Trophoblast cell (in vitro differentiated cells and primary cell): ENCODE results near the gene PHTF1.

Source experiments
- DNase-seq, 2 donors: peaks; one replicate each; pipeline ENCODE4 v3.0.0-alpha.2; 2016
- H2AFZ ChIP-seq: 2 replicates; pipeline ENCODE4 v1.6.1; 2013; ENCODE audit warnings: low read length, moderate library complexity, mild to moderate bottlenecking; ENCODE audit not compliant: insufficient read depth, poor library complexity
- H2AK5ac ChIP-seq: 2 replicates; pipeline ENCODE4 v1.6.1; 2013; ENCODE audit warnings: mild to moderate bottlenecking, low read length
- H2BK120ac ChIP-seq: 2 replicates; pipeline ENCODE4 v1.6.1; 2013; ENCODE audit warnings: low read length, mild to moderate bottlenecking, moderate library complexity; ENCODE audit not compliant: insufficient read depth, poor library complexity
- H2BK12ac ChIP-seq: 2 replicates; pipeline ENCODE4 v1.6.1; 2013; ENCODE audit warnings: mild to moderate bottlenecking, low read length, moderate library complexity
- H2BK5ac ChIP-seq: 2 replicates; pipeline ENCODE4 v1.6.1; 2013; ENCODE audit warnings: low read length, low read depth, moderate library complexity, mild to moderate bottlenecking; ENCODE audit not compliant: poor library complexity
- H3K14ac ChIP-seq: 2 replicates; pipeline ENCODE4 v1.6.1; 2013; ENCODE audit warnings: mild to moderate bottlenecking, low read length
- H3K18ac ChIP-seq: 2 replicates; pipeline ENCODE4 v1.6.1; 2013; ENCODE audit warnings: mild to moderate bottlenecking, low read length
- H3K23ac ChIP-seq: 2 replicates; pipeline ENCODE4 v1.6.1; 2013; ENCODE audit warnings: low read length
- H3K27ac ChIP-seq: 2 replicates; pipeline ENCODE4 v1.5.1; 2013; ENCODE audit warnings: low read depth, mild to moderate bottlenecking, inconsistent platforms, low read length, moderate library complexity
- H3K27me3 ChIP-seq: 2 replicates; pipeline ENCODE4 v1.6.1; 2013; ENCODE audit warnings: inconsistent platforms, mild to moderate bottlenecking, low read length, moderate library complexity; ENCODE audit not compliant: insufficient read depth
- H3K36me3 ChIP-seq, 2 experiments: 1 replicate in 1 of 2; 2 replicates in 1 of 2; pipeline ENCODE4 v1.6.1; 2013; ENCODE audit warnings: low read length in 2 of 2, mild to moderate bottlenecking in 2 of 2, moderate library complexity in 1 of 2; ENCODE audit not compliant: insufficient read depth in 2 of 2, control insufficient read depth in 1 of 2
- H3K4ac ChIP-seq: 2 replicates; pipeline ENCODE4 v1.6.1; 2013; ENCODE audit warnings: low read depth, mild to moderate bottlenecking, low read length, moderate library complexity
- H3K4me1 ChIP-seq, 2 experiments: 1 replicate in 1 of 2; 2 replicates in 1 of 2; pipeline ENCODE4 v1.6.1; 2013; ENCODE audit warnings: low read length in 2 of 2, mild to moderate bottlenecking in 2 of 2, moderate library complexity in 1 of 2; ENCODE audit not compliant: insufficient read depth in 2 of 2, control insufficient read depth in 1 of 2
- H3K4me2 ChIP-seq: 2 replicates; pipeline ENCODE4 v1.6.1; 2013; ENCODE audit warnings: inconsistent platforms, mild to moderate bottlenecking, low read length, moderate library complexity
- H3K4me3 ChIP-seq: 2 replicates; pipeline ENCODE4 v1.5.1; 2013; ENCODE audit warnings: mild to moderate bottlenecking, low read depth, low read length, inconsistent platforms
- H3K79me1 ChIP-seq: one replicate; pipeline ENCODE4 v1.6.1; 2013; ENCODE audit warnings: low read length
- H3K79me2 ChIP-seq: 2 replicates; pipeline ENCODE4 v1.6.1; 2013; ENCODE audit warnings: low read length, mild to moderate bottlenecking; ENCODE audit not compliant: control insufficient read depth, insufficient read depth, poor library complexity
- H3K9ac ChIP-seq: 2 replicates; pipeline ENCODE4 v1.6.1; 2013; ENCODE audit warnings: mild to moderate bottlenecking, low read length
- H3K9me3 ChIP-seq: 2 replicates; pipeline ENCODE4 v1.6.1; 2013; ENCODE audit warnings: low read depth, mild to moderate bottlenecking, control low read depth, inconsistent platforms, low read length; ENCODE audit not compliant: insufficient read depth
- H4K12ac ChIP-seq: 2 replicates; pipeline ENCODE4 v1.6.1; 2013; ENCODE audit warnings: low read depth, mild to moderate bottlenecking, low read length, moderate library complexity
- H4K8ac ChIP-seq: 2 replicates; pipeline ENCODE4 v1.6.1; 2013; ENCODE audit warnings: low read depth, mild to moderate bottlenecking, low read length, moderate library complexity
- H4K91ac ChIP-seq: one replicate; pipeline ENCODE4 v1.6.1; 2013; ENCODE audit warnings: low read depth, mild to moderate bottlenecking, low read length, moderate library complexity
- WGBS: extraction: QIAGEN DNeasy Blood & Tissue Kit; methylation state at CpG from one replicate; pipeline ENCODE4 v1.1.7; 2013; ENCODE audit warnings: missing lambda C conversion rate; ENCODE audit not compliant: insufficient read length, insufficient coverage; ENCODE audit errors: extremely low coverage; 5-methylcytosine and 5-hydroxymethylcytosine counted together

PHTF1 gene

GRCh38 chr1:113674591-113674990 lies 84.7 kb downstream of the PHTF1 start:
- no peak overlapping the region for H3K4me3 ChIP-seq

GRCh38 chr1:113672491-113672890 lies 86.8 kb downstream of the PHTF1 start:
- no CpG with 5 or more reads among the region's 4 CpGs for WGBS
- no peak overlapping the region for H4K91ac ChIP-seq
- no peaks in the 10 kb centered on the region for H3K79me1 ChIP-seq

More at GRCh38 chr1:113674591-113674990, 84.7 kb downstream of the PHTF1 start:
- Histone ChIP-seq H3K23ac (no peak overlapping the region), H2BK12ac (no peak overlapping the region), H4K12ac (no peak overlapping the region), H3K18ac (no peak overlapping the region), H2AFZ (no peak overlapping the region), H3K27ac (no peak overlapping the region), H3K4ac (no peak overlapping the region), H3K27me3 (no peaks in the 10 kb centered on the region), H2BK120ac (no peak overlapping the region), H3K4me2 (no peak overlapping the region), H3K79me1 (no peaks in the 10 kb centered on the region), H4K91ac (no peak overlapping the region), H3K14ac (no peak overlapping the region), H3K79me2 (no peaks in the 10 kb centered on the region), H3K9ac (no peak overlapping the region), H3K9me3 (no peaks in the 10 kb centered on the region), H3K36me3 (peaks cover 2 to 4% of the 10 kb centered on the region in 2 experiments), H2BK5ac (no peak overlapping the region), H3K4me1 (no peaks in the 10 kb centered on the region), H4K8ac (no peak overlapping the region), H2AK5ac (no peak overlapping the region)
- DNase-seq = no peak
- no CpG with 5 or more reads among the region's 1 CpG for WGBS

DNA sequence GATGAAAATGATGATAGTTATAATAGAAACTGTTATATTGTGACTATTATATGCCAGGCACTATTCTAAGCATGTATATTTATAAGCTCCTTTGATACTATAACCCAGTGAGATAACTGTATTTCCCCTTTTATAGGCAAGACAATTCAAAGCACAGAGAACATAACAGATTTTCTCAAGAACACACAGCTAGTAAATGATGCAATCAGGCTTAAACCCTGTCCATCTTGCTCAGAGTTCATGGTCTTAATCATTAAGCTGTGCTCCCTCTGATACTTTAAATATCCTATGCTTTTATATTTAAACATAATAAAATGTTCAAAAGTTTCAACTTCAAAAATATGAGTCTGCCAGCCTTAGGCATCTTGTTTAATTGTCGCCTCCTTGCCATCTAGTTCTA lies 88.6 kb downstream of the PHTF1 start:
- Histone ChIP-seq H2AFZ (no peak overlapping the region), H2BK12ac (no peak overlapping the region), H2AK5ac (no peak overlapping the region), H3K4me1 (no peaks in the 10 kb centered on the region), H4K8ac (no peak overlapping the region), H3K4me3 (no peak overlapping the region), H3K23ac (no peak overlapping the region), H3K4me2 (no peak overlapping the region), H4K12ac (no peak overlapping the region), H3K9me3 (no peaks in the 10 kb centered on the region), H4K91ac (no peak overlapping the region), H3K27me3 (no peaks in the 10 kb centered on the region), H3K36me3 (peaks cover 2 to 4% of the 10 kb centered on the region in 2 experiments), H3K79me1 (no peaks in the 10 kb centered on the region), H3K14ac (no peak overlapping the region), H3K18ac (no peak overlapping the region), H3K79me2 (no peaks in the 10 kb centered on the region), H3K4ac (no peak overlapping the region), H3K27ac (no peak overlapping the region), H2BK120ac (no peak overlapping the region), H3K9ac (no peak overlapping the region), H2BK5ac (no peak overlapping the region)
- DNase-seq = no peak
- WGBS = no CpG with 5 or more reads among the region's 1 CpG

More at GRCh38 chr1:113672491-113672890, 86.8 kb downstream of the PHTF1 start:
- Histone ChIP-seq H2BK120ac (no peak overlapping the region), H3K9me3 (no peaks in the 10 kb centered on the region), H3K18ac (no peak overlapping the region), H2BK5ac (no peak overlapping the region), H3K4ac (no peak overlapping the region), H3K4me2 (no peak overlapping the region), H3K23ac (no peak overlapping the region), H3K4me3 (no peak overlapping the region), H3K14ac (no peak overlapping the region), H2AK5ac (no peak overlapping the region), H4K12ac (no peak overlapping the region), H3K9ac (no peak overlapping the region), H3K27ac (no peak overlapping the region), H4K8ac (no peak overlapping the region), H3K4me1 (no peaks in the 10 kb centered on the region), H3K79me2 (no peaks in the 10 kb centered on the region), H3K27me3 (no peaks in the 10 kb centered on the region), H3K36me3 (peaks cover 2 to 4% of the 10 kb centered on the region in 2 experiments), H2AFZ (no peak overlapping the region), H2BK12ac (no peak overlapping the region)
- no peak for DNase-seq

DNA sequence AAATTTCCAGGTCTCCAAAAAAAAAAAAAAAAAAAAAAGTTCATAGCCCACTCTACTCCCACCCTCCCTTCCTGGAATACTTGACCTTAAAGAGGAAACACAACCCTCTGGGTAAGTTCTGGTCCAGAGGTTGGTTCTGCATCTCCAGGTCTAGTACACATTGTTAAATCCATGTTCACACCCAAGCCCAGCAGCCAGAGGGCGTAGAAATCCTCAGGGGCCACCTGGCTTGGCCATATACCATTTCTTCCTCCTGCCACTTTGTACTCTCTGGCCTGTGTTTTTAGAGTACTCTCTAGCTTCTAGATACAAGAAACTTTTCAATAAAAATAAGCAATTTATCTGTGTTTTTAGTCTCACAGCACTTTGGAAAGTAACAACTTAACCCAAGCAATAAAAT lies 89.3 kb downstream of the PHTF1 start:
- Histone ChIP-seq H3K27ac (no peak overlapping the region), H3K27me3 (no peaks in the 10 kb centered on the region), H3K4ac (no peak overlapping the region), H2AK5ac (no peak overlapping the region), H4K12ac (no peak overlapping the region), H2BK12ac (no peak overlapping the region), H3K4me3 (no peak overlapping the region), H3K9me3 (no peaks in the 10 kb centered on the region), H3K9ac (no peak overlapping the region), H3K79me1 (no peaks in the 10 kb centered on the region), H3K4me2 (no peak overlapping the region), H3K79me2 (no peaks in the 10 kb centered on the region), H2AFZ (no peak overlapping the region), H3K14ac (no peak overlapping the region), H3K23ac (no peak overlapping the region), H4K91ac (no peak overlapping the region), H2BK120ac (no peak overlapping the region), H3K36me3 (peaks cover 2 to 4% of the 10 kb centered on the region in 2 experiments), H3K18ac (no peak overlapping the region), H4K8ac (no peak overlapping the region), H3K4me1 (no peaks in the 10 kb centered on the region), H2BK5ac (no peak overlapping the region)
- DNase-seq = no peak
- WGBS = no CpG with 5 or more reads among the region's 1 CpG
